PFSK-1 (cell line): ENCODE data around the gene HIPK2.

ENCODE experiments used
- FOXP2 ChIP-seq: optimal IDR thresholded peaks from 2 replicates; pipeline ENCODE3; 2011; ENCODE audit warnings: borderline replicate concordance, control low read depth, inconsistent platforms; ENCODE audit not compliant: insufficient read depth; ENCODE audit errors: extremely low read length, extremely low read depth
- POLR2AphosphoS5 ChIP-seq: IDR thresholded peaks from 2 replicates; pipeline ENCODE4 v1.6.1; 2012; ENCODE audit warnings: low read depth, mild to moderate bottlenecking, control low read depth, low read length, moderate library complexity
- TAF1 ChIP-seq: IDR thresholded peaks from 2 replicates; pipeline ENCODE4 v1.6.1; 2012; ENCODE audit warnings: low read length, control low read depth, borderline replicate concordance; ENCODE audit not compliant: insufficient read depth

- TF ChIP-seq POLR2AphosphoS5: no peak
- no peak for TF ChIP-seq FOXP2
- TF ChIP-seq TAF1: no peak
These were observed 210.8 kb downstream of the HIPK2 start for GRCh38 chr7:139566736-139567646.
